Measurements from ENCODE around the gene ZNF683.

GRCh38 chr1:26378879-26379251 is 6.3 kb upstream of the ZNF683 start:
- TF ChIP-seq, protein P1, sequence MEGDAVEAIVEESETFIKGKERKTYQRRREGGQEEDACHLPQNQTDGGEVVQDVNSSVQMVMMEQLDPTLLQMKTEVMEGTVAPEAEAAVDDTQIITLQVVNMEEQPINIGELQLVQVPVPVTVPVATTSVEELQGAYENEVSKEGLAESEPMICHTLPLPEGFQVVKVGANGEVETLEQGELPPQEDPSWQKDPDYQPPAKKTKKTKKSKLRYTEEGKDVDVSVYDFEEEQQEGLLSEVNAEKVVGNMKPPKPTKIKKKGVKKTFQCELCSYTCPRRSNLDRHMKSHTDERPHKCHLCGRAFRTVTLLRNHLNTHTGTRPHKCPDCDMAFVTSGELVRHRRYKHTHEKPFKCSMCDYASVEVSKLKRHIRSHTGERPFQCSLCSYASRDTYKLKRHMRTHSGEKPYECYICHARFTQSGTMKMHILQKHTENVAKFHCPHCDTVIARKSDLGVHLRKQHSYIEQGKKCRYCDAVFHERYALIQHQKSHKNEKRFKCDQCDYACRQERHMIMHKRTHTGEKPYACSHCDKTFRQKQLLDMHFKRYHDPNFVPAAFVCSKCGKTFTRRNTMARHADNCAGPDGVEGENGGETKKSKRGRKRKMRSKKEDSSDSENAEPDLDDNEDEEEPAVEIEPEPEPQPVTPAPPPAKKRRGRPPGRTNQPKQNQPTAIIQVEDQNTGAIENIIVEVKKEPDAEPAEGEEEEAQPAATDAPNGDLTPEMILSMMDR (IDR thresholded peaks at IDR 0.05): no peak
- TF ChIP-seq POLR2A (IDR thresholded peaks at IDR 0.05): no peak

All from right lobe of liver (tissue), 4 donors.